ENCODE data around the gene ERCC4.

DNA sequence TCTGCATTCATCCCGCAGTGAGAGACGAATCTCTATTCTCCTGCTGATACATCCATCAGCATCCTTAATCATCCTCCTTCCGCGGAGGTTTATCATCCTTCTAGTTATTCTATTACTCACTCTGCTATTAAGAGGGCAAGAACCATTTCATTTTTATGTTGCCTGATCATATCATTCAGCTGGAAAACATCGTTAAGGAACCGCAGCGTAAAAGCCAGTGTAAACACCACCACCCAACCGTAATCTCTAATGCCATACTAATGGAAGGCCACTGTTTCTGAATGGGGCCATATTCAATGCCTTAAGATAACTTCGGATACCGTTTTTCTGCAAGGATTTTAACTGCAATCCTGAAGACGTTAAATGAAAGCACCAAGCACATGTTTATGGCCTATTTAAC lies 36.7 kb upstream of the ERCC4 start:
- TF ChIP-seq GATA2 (IDR thresholded peaks at IDR 0.05; ENCODE audit: low read depth, low read length), result no peak
- no peak for TF ChIP-seq GATA3 (IDR thresholded peaks at IDR 0.05; ENCODE audit: low read depth, low read length)

All from SH-SY5Y (cell line).